Measurements from ENCODE around the gene EVA1B.

The EVA1B gene

DNA sequence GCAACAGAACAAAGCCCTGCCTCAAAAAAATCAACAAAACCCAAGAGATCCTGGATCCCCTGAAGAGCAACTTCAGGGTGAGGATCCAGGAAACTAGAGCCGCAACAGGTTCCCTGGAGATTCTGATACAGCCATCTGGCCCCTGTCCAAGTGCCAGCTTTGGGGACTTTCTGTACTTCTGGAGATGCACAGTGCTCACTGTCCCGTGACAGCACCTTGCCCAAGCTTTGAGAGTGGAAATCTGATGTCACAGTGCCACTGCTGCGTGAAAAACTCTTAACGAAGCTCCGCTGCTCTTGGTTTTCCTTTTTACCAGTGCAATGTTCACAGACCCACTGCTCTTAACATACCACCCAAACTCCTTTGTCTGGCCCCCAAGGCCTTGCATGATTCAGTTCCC lies 35.9 kb upstream of the EVA1B start:
- no peak overlapping the region for H4K8ac ChIP-seq (ENCODE audit: low read depth, low read length)
- no peak overlapping the region for H4K12ac ChIP-seq (ENCODE audit: low read depth, low read length)
- H3K14ac ChIP-seq (ENCODE audit: low read length): no peak overlapping the region
- no peak overlapping the region for H3K4ac ChIP-seq (ENCODE audit: low read depth, low read length)
- no peak overlapping the region for H3K4me3 ChIP-seq (ENCODE audit: low read depth, low read length)
- no CpG with 5 or more reads among the region's 5 CpGs for WGBS (ENCODE audit: extremely low coverage, insufficient coverage, insufficient read length)
- no peak for DNase-seq
- H2BK120ac ChIP-seq (ENCODE audit: insufficient read depth, low read length, poor library complexity): no peak overlapping the region
- no peak overlapping the region for H2BK5ac ChIP-seq (ENCODE audit: low read depth, low read length, poor library complexity)
- H3K36me3 ChIP-seq (ENCODE audit: control insufficient read depth in 1 of 2, insufficient read depth in 2 of 2, low read length in 2 of 2): peaks cover 43 to 66% of the 10 kb centered on the region in 2 experiments
- peaks cover 0 to 3% of the 10 kb centered on the region in 2 experiments for H3K4me1 ChIP-seq (ENCODE audit: control insufficient read depth in 1 of 2, insufficient read depth in 2 of 2, low read length in 2 of 2)
- no peak overlapping the region for H3K27ac ChIP-seq (ENCODE audit: low read depth, low read length)
- H3K79me1 ChIP-seq (ENCODE audit: low read length): no peaks in the 10 kb centered on the region
- no peaks in the 10 kb centered on the region for H3K79me2 ChIP-seq (ENCODE audit: control insufficient read depth, insufficient read depth, low read length, poor library complexity)
- H3K4me2 ChIP-seq (ENCODE audit: low read length): no peak overlapping the region
- no peak overlapping the region for H4K91ac ChIP-seq (ENCODE audit: low read depth, low read length)
- H3K23ac ChIP-seq (ENCODE audit: low read length): no peak overlapping the region
- no peak overlapping the region for H3K18ac ChIP-seq (ENCODE audit: low read length)
- no peak overlapping the region for H2AFZ ChIP-seq (ENCODE audit: insufficient read depth, low read length, poor library complexity)
- no peak overlapping the region for H2AK5ac ChIP-seq (ENCODE audit: low read length)
- H3K9ac ChIP-seq (ENCODE audit: low read length): no peak overlapping the region
- H2BK12ac ChIP-seq (ENCODE audit: low read length): no peak overlapping the region
- no peaks in the 10 kb centered on the region for H3K27me3 ChIP-seq (ENCODE audit: insufficient read depth, low read length)
- no peaks in the 10 kb centered on the region for H3K9me3 ChIP-seq (ENCODE audit: insufficient read depth, low read depth, low read length)

DNA sequence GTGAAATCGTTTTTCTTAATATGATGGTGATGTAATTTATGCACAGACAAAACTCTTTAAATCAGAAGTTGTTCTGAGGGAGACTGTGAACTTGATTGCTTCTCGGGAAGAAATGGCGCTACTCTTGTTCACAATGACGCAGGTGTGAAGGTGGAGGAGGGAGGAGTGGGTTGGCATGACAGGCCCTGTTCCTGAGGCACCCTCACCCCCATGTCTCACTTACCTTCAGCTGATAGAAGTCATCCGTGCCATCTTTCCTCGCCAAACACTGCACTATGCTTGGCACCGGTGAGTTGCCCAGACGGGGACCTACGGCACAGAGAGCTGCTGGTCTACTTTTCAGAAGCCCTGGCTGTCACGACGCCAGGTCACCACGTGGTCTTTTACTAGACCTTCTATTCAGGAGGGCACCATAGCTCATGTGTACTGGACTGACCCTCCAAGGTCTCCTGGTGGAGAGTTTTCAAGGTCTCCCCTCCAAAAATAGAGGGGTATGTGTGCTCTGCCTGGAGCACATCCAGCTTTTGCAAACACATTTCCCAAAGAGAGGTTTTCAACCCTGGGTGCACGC lies 35.2 kb upstream of the EVA1B start:
- Histone ChIP-seq H2BK5ac (ENCODE audit: low read depth, low read length, poor library complexity) (no peak overlapping the region), H3K79me2 (ENCODE audit: control insufficient read depth, insufficient read depth, low read length, poor library complexity) (no peaks in the 10 kb centered on the region), H3K4me3 (ENCODE audit: low read depth, low read length) (no peak overlapping the region), H3K27ac (ENCODE audit: low read depth, low read length) (no peak overlapping the region), H3K4me1 (ENCODE audit: control insufficient read depth in 1 of 2, insufficient read depth in 2 of 2, low read length in 2 of 2) (peaks cover under 1 to 3% of the 10 kb centered on the region in 2 experiments), H3K27me3 (ENCODE audit: insufficient read depth, low read length) (no peaks in the 10 kb centered on the region), H3K9ac (ENCODE audit: low read length) (no peak overlapping the region), H2BK120ac (ENCODE audit: insufficient read depth, low read length, poor library complexity) (no peak overlapping the region), H2AK5ac (ENCODE audit: low read length) (no peak overlapping the region), H3K4me2 (ENCODE audit: low read length) (no peak overlapping the region), H3K14ac (ENCODE audit: low read length) (no peak overlapping the region), H3K4ac (ENCODE audit: low read depth, low read length) (no peak overlapping the region), H4K8ac (ENCODE audit: low read depth, low read length) (no peak overlapping the region), H2AFZ (ENCODE audit: insufficient read depth, low read length, poor library complexity) (no peak overlapping the region), H4K91ac (ENCODE audit: low read depth, low read length) (no peak overlapping the region), H4K12ac (ENCODE audit: low read depth, low read length) (no peak overlapping the region), H3K18ac (ENCODE audit: low read length) (no peak overlapping the region), H3K36me3 (ENCODE audit: control insufficient read depth in 1 of 2, insufficient read depth in 2 of 2, low read length in 2 of 2) (peaks cover 48 to 73% of the 10 kb centered on the region in 2 experiments), H2BK12ac (ENCODE audit: low read length) (no peak overlapping the region), H3K79me1 (ENCODE audit: low read length) (peaks cover under 1% of the 10 kb centered on the region), H3K9me3 (ENCODE audit: insufficient read depth, low read depth, low read length) (no peaks in the 10 kb centered on the region), H3K23ac (ENCODE audit: low read length) (no peak overlapping the region)
- DNase-seq: no peak
- no CpG with 5 or more reads among the region's 13 CpGs for WGBS (ENCODE audit: extremely low coverage, insufficient coverage, insufficient read length)

DNA sequence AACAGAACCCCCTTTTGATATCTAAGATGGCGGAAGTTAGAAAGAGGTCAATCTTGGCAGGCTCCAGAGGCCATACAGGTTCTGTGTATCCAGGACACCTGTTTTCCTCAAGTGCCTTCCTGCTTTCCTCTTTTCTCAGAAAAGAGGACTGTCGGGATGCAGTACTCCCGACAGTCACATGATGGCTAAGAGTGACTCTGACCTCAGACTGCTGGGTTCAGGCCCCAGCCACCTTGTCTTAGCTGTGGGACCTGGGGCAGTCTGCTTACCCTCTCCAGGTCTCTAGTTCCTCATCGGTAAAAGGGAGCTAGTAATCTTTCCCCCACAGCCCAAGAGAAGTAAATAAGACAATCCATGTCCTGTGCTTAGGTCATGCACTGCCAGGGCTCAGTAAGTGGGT lies 32.4 kb upstream of the EVA1B start:
- H2BK5ac ChIP-seq (ENCODE audit: low read depth, low read length, poor library complexity): no peak overlapping the region
- H4K8ac ChIP-seq (ENCODE audit: low read depth, low read length): no peak overlapping the region
- peaks cover 27 to 30% of the 10 kb centered on the region in 2 experiments for H3K4me1 ChIP-seq (ENCODE audit: control insufficient read depth in 1 of 2, insufficient read depth in 2 of 2, low read length in 2 of 2)
- H3K9ac ChIP-seq (ENCODE audit: low read length): no peak overlapping the region
- H2AFZ ChIP-seq (ENCODE audit: insufficient read depth, low read length, poor library complexity): no peak overlapping the region
- H3K36me3 ChIP-seq (ENCODE audit: control insufficient read depth in 1 of 2, insufficient read depth in 2 of 2, low read length in 2 of 2): peaks cover 51 to 73% of the 10 kb centered on the region in 2 experiments
- no peak overlapping the region for H2BK12ac ChIP-seq (ENCODE audit: low read length)
- DNase-seq: peak in 1 of 2 donors; percentile 17
- H2BK120ac ChIP-seq (ENCODE audit: insufficient read depth, low read length, poor library complexity): no peak overlapping the region
- no peaks in the 10 kb centered on the region for H3K27me3 ChIP-seq (ENCODE audit: insufficient read depth, low read length)
- H3K4me2 ChIP-seq (ENCODE audit: low read length): no peak overlapping the region
- H3K4me3 ChIP-seq (ENCODE audit: low read depth, low read length): no peak overlapping the region
- whole genome bisulfite sequencing (ENCODE audit: extremely low coverage, insufficient coverage, insufficient read length): no CpG with 5 or more reads among the region's 4 CpGs
- no peak overlapping the region for H3K4ac ChIP-seq (ENCODE audit: low read depth, low read length)
- H3K79me2 ChIP-seq (ENCODE audit: control insufficient read depth, insufficient read depth, low read length, poor library complexity): no peaks in the 10 kb centered on the region
- no peak overlapping the region for H4K91ac ChIP-seq (ENCODE audit: low read depth, low read length)
- no peak overlapping the region for H3K18ac ChIP-seq (ENCODE audit: low read length)
- no peak overlapping the region for H3K27ac ChIP-seq (ENCODE audit: low read depth, low read length)
- H4K12ac ChIP-seq (ENCODE audit: low read depth, low read length): no peak overlapping the region
- H3K9me3 ChIP-seq (ENCODE audit: insufficient read depth, low read depth, low read length): peaks cover 3% of the 10 kb centered on the region
- H3K14ac ChIP-seq (ENCODE audit: low read length): no peak overlapping the region
- H3K23ac ChIP-seq (ENCODE audit: low read length): no peak overlapping the region
- H3K79me1 ChIP-seq (ENCODE audit: low read length): peaks cover 16% of the 10 kb centered on the region
- H2AK5ac ChIP-seq (ENCODE audit: low read length): no peak overlapping the region

DNA sequence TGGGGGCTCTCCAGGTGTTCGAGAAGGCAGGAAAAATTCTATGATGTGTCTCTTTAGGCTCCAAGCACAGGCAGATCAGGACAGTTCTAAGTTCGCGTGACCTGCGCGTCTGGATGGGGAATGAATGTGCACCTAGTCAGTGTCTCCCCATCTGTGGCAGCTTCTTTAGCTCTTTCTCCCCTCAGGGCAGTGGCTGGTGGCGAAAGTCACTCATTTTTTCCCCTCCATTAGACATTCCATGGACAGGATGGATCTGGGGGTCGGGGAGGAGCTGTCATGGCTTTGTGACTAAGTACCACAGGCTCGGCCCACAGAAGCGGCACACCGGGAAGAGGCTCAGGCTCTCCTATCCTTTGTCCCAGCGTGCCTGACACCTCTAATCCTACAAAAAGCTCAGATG lies 31.0 kb upstream of the EVA1B start:
- H2AFZ ChIP-seq (ENCODE audit: insufficient read depth, low read length, poor library complexity): no peak overlapping the region
- no peak overlapping the region for H2AK5ac ChIP-seq (ENCODE audit: low read length)
- no peak overlapping the region for H3K9ac ChIP-seq (ENCODE audit: low read length)
- no peak overlapping the region for H2BK120ac ChIP-seq (ENCODE audit: insufficient read depth, low read length, poor library complexity)
- peaks cover 3% of the 10 kb centered on the region for H3K9me3 ChIP-seq (ENCODE audit: insufficient read depth, low read depth, low read length)
- no peak overlapping the region for H2BK5ac ChIP-seq (ENCODE audit: low read depth, low read length, poor library complexity)
- H4K12ac ChIP-seq (ENCODE audit: low read depth, low read length): no peak overlapping the region
- peak overlapping the region; percentile 13 for H3K27ac ChIP-seq (ENCODE audit: low read depth, low read length)
- H4K8ac ChIP-seq (ENCODE audit: low read depth, low read length): no peak overlapping the region
- H3K14ac ChIP-seq (ENCODE audit: low read length): no peak overlapping the region
- H3K4me1 ChIP-seq (ENCODE audit: control insufficient read depth in 1 of 2, insufficient read depth in 2 of 2, low read length in 2 of 2): peaks cover 34 to 39% of the 10 kb centered on the region in 2 experiments
- peaks cover 20% of the 10 kb centered on the region for H3K79me1 ChIP-seq (ENCODE audit: low read length)
- no peak overlapping the region for H3K18ac ChIP-seq (ENCODE audit: low read length)
- H3K27me3 ChIP-seq (ENCODE audit: insufficient read depth, low read length): no peaks in the 10 kb centered on the region
- H4K91ac ChIP-seq (ENCODE audit: low read depth, low read length): no peak overlapping the region
- no CpG with 5 or more reads among the region's 11 CpGs for WGBS (ENCODE audit: extremely low coverage, insufficient coverage, insufficient read length)
- H3K79me2 ChIP-seq (ENCODE audit: control insufficient read depth, insufficient read depth, low read length, poor library complexity): no peaks in the 10 kb centered on the region
- no peak overlapping the region for H3K4me3 ChIP-seq (ENCODE audit: low read depth, low read length)
- H3K23ac ChIP-seq (ENCODE audit: low read length): no peak overlapping the region
- no peak overlapping the region for H3K4ac ChIP-seq (ENCODE audit: low read depth, low read length)
- no peak overlapping the region for H3K4me2 ChIP-seq (ENCODE audit: low read length)
- peaks cover 44 to 67% of the 10 kb centered on the region in 2 experiments for H3K36me3 ChIP-seq (ENCODE audit: control insufficient read depth in 1 of 2, insufficient read depth in 2 of 2, low read length in 2 of 2)
- peak; percentile 83 to 88 for DNase-seq
- H2BK12ac ChIP-seq (ENCODE audit: low read length): no peak overlapping the region

Measured in trophoblast cell (in vitro differentiated cells and primary cell).